Lung (tissue), 12 donors: Measurements from ENCODE around the gene FGGY. TPM values are rescaled to one million over a fixed set of nuclear protein-coding genes. Genes with fewer than 3 reads are reported as not detected.

ENCODE experiments used
- ATAC-seq: fragments of 200-7000 bp; cut with Tn5 transposase; one replicate; pipeline ENCODE4 v1.9.1; 2020; ENCODE audit warnings: moderate number of reproducible peaks; ENCODE audit not compliant: insufficient read depth, low FRiP score
- DNase-seq, 3 donors: peaks; one replicate each; pipeline ENCODE4 v3.0.0-alpha.2; 2013 to 2017
- H3K27ac ChIP-seq, 2 donors: one replicate each; pipeline ENCODE4 v1.5.1; 2013; ENCODE audit warnings: mild to moderate bottlenecking in 2 of 2, moderate library complexity in 2 of 2, control low read depth in 1 of 2, inconsistent platforms in 1 of 2, low read depth in 1 of 2, low read length in 1 of 2
- H3K27me3 ChIP-seq, 3 donors: one replicate each; pipeline ENCODE4 v1.5.1; 2013; ENCODE audit warnings: low read length in 2 of 3; ENCODE audit not compliant: control insufficient read depth in 3 of 3, insufficient read depth in 3 of 3
- H3K36me3 ChIP-seq, 4 donors: one replicate each; pipeline ENCODE4 v1.5.1; 2013; ENCODE audit warnings: low read length in 4 of 4, mild to moderate bottlenecking in 1 of 4, moderate library complexity in 1 of 4; ENCODE audit not compliant: control insufficient read depth in 4 of 4, insufficient read depth in 4 of 4
- H3K4me1 ChIP-seq, 5 donors: one replicate each; pipeline ENCODE4 v1.5.1; 2013; ENCODE audit warnings: low read length in 5 of 5, mild to moderate bottlenecking in 2 of 5, moderate library complexity in 1 of 5; ENCODE audit not compliant: control insufficient read depth in 5 of 5, insufficient read depth in 5 of 5
- H3K4me3 ChIP-seq: one replicate; pipeline ENCODE4 v1.5.1; 2013; ENCODE audit warnings: mild to moderate bottlenecking, control low read depth, moderate library complexity
- H3K9ac ChIP-seq, 2 donors: one replicate each; pipeline ENCODE4 v1.5.1; 2013; ENCODE audit warnings: low read length in 2 of 2, control low read depth in 1 of 2; ENCODE audit not compliant: insufficient read depth in 1 of 2
- H3K9me3 ChIP-seq, 4 donors: one replicate each; pipeline ENCODE4 v1.5.1; 2013; ENCODE audit warnings: low read length in 3 of 4, mild to moderate bottlenecking in 1 of 4, moderate library complexity in 1 of 4; ENCODE audit not compliant: control insufficient read depth in 4 of 4, insufficient read depth in 3 of 4
- WGBS, 2 donors: extraction: QIAGEN DNeasy Blood & Tissue Kit; methylation state at CpG; one replicate each; pipeline ENCODE4 v1.1.7; 2013; 5-methylcytosine and 5-hydroxymethylcytosine counted together
- polyA plus RNA-seq, 2 donors: library from polyadenylated mRNA; stranded (reverse); fragments of 200-250 nt; gene quantifications; one replicate each; pipeline ENCODE4 v1.2.1, GENCODE V29; 2013
- total RNA-seq, 2 donors: library from RNA; depleted of rRNA in 1 of 2; stranded (reverse); fragments of >200 nt in 1 of 2; gene quantifications; one replicate each; pipeline ENCODE4 v1.2.1, GENCODE V29; 2014 to 2021
- TF ChIP-seq, protein P1 (sequence below): IDR thresholded peaks from 2 replicates; pipeline ENCODE4 v1.5.1; 2012; ENCODE audit warnings: mild to moderate bottlenecking; ENCODE audit errors: control extremely low read depth, extremely low read depth
- donor health status: control.
- donor health status: control.
- donor health status: Bipolar disorder and iron deficiency.
- donor health status: healthy.
- donor health status: DM: yes; HTN: yes; CAD: no.

The FGGY gene
- total and polyA plus RNA-seq, 4 donors, result 16.1 to 42.3 (median 18.3) TPM

DNA sequence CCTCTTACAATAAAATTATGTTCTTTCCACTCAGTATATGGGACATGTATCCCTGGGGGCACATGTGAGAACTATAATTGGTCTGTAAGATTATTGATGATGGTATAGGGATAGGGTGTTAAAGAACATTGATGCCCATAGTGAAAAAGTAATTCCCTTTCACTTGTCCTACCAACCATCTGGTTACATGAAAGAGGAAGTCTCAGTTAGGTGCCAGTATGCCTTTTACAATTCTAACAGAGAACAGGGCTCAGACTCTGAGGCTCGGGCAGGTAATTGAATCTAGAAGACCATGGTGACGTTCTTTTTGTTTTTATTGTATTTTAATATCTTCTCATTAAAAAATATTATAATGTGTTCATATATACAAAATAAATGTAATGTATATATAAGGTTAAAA lies 113.6 kb downstream of the FGGY start:
- no peak for DNase-seq
- H3K27me3 ChIP-seq, result no peaks in the 10 kb centered on the region
- TF ChIP-seq, protein P1, sequence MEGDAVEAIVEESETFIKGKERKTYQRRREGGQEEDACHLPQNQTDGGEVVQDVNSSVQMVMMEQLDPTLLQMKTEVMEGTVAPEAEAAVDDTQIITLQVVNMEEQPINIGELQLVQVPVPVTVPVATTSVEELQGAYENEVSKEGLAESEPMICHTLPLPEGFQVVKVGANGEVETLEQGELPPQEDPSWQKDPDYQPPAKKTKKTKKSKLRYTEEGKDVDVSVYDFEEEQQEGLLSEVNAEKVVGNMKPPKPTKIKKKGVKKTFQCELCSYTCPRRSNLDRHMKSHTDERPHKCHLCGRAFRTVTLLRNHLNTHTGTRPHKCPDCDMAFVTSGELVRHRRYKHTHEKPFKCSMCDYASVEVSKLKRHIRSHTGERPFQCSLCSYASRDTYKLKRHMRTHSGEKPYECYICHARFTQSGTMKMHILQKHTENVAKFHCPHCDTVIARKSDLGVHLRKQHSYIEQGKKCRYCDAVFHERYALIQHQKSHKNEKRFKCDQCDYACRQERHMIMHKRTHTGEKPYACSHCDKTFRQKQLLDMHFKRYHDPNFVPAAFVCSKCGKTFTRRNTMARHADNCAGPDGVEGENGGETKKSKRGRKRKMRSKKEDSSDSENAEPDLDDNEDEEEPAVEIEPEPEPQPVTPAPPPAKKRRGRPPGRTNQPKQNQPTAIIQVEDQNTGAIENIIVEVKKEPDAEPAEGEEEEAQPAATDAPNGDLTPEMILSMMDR, result no peak
- H3K4me1 ChIP-seq, result peaks cover 0 to 24% (median 8%) of the 10 kb centered on the region in 5 donors
- no peak overlapping the region for H3K27ac ChIP-seq
- ATAC-seq, result no peak
- H3K36me3 ChIP-seq, result no peaks in the 10 kb centered on the region
- H3K4me3 ChIP-seq, result no peak overlapping the region
- WGBS, 2 donors, result 97 to 100% methylated on average over 2 of the region's 2 CpGs
- peaks cover 0 to 4% (median 0%) of the 10 kb centered on the region in 4 donors for H3K9me3 ChIP-seq
- no peak overlapping the region for H3K9ac ChIP-seq

DNA sequence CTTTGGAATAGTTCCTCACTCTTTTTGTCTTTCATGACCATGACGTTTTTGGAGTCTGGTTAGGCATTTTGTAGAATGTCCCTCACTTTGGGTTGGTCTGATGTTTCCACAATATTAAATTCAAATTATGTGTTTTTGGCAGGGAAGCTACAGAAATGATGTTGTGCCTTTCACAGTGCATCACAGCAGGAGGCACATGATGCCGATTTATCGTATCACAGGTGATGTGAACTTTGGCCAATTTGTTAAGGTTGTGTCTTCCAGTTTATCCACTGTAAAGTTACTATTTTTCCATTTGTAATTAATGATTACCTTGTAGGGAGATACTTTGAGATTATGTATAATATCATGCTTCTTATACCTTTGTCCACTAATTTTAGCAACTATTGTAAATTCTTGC lies 114.3 kb downstream of the FGGY start:
- ATAC-seq (no peak), DNase-seq (no peak)
- Histone ChIP-seq H3K4me1 (peaks cover 0 to 24% (median 8%) of the 10 kb centered on the region in 5 donors), H3K9ac (no peak overlapping the region), H3K27ac (no peak overlapping the region), H3K9me3 (peaks cover 0 to 4% (median 0%) of the 10 kb centered on the region in 4 donors), H3K27me3 (no peaks in the 10 kb centered on the region), H3K4me3 (no peak overlapping the region), H3K36me3 (no peaks in the 10 kb centered on the region)
- WGBS, 2 donors, result 95 to 98% methylated on average over 3 of the region's 3 CpGs
- TF ChIP-seq, protein P1, result no peak

DNA sequence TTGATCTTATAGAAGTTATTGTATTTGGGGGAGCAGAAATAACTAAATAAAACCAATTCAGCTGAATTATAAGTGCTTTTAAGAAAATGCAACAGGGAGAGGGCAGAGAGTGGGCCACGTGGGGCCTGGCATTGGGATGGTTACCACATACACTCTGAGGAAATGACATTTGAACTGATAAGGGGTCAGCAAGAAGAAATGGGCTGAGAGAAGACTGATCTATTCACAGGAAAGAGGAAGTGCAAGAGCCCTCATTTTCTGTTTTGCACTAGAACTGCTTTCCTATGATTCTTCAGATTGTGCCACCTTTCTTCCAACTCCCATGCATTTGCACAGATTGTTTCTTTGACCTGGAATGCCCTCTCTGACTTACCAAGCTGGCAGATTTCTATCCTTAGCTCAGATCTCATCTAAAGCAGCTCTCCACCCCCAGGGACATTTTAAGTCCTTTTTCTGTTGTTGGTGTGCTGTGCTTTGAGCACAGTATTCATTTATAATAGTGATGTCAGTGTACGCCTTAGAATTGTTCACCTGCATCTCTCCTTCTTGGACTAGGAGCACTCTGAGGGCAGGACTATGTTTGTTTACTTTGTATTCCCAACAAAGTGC lies 115.9 kb downstream of the FGGY start:
- Histone ChIP-seq H3K9me3 (no peaks in the 10 kb centered on the region), H3K4me1 (peaks cover 0 to 24% (median 8%) of the 10 kb centered on the region in 5 donors), H3K4me3 (no peak overlapping the region), H3K27ac (no peak overlapping the region), H3K36me3 (no peaks in the 10 kb centered on the region), H3K27me3 (no peaks in the 10 kb centered on the region), H3K9ac (no peak overlapping the region)
- ATAC-seq, result no peak
- DNase-seq, result no peak
- TF ChIP-seq, protein P1, result no peak
- WGBS, 2 donors, result 50 to 68% methylated on average over 2 of the region's 2 CpGs

DNA sequence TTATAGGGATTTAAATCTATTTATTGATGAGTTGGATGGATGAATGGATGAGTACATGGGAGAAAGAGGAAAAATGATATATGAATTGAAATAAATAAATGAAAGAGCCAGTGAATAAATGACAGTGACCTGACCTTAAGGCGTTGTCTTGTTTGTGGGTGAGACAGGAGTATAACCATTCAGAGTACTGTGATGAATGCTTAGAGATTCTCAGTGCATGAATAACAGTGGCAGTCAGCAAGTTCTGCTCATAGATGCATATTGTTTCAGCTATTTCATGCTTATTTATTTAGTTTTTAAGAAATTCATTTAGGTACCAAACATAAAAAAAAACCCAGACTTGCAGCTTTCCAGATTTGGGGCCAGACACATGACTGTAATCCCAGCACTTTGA lies 116.4 kb downstream of the FGGY start:
- H3K9ac ChIP-seq, result no peak overlapping the region
- no peak overlapping the region for H3K4me3 ChIP-seq
- TF ChIP-seq, protein P1, result no peak
- no peaks in the 10 kb centered on the region for H3K36me3 ChIP-seq
- peaks cover 0 to 24% (median 8%) of the 10 kb centered on the region in 5 donors for H3K4me1 ChIP-seq
- H3K27me3 ChIP-seq, result no peaks in the 10 kb centered on the region
- 90 to 100% methylated on average over 1 of the region's 1 CpG for WGBS, 2 donors
- H3K9me3 ChIP-seq, result no peaks in the 10 kb centered on the region
- H3K27ac ChIP-seq, result no peak overlapping the region
- DNase-seq, result no peak
- no peak for ATAC-seq
